ENCODE measurements around the gene LYG2. TPM values are rescaled to one million over a fixed set of nuclear protein-coding genes. Genes with fewer than 3 reads are reported as not detected.

Gene LYG2
- total and polyA plus RNA-seq, 2 of the 8 experiments (the other 6 are each of a cell fraction or from before 2014, with no cell fraction given) = not detected

GRCh38 chr2:99240431-99240830 lies 15.0 kb downstream of the LYG2 start (continued):
- TF ChIP-seq CHD7 (IDR thresholded peaks at IDR 0.05; ENCODE audit: insufficient replicate concordance, low read length) (no peak), ATF2 (IDR thresholded peaks at IDR 0.05; ENCODE audit: low read length) (no peak), CHD2 (IDR thresholded peaks at IDR 0.05; ENCODE audit: low read length) (no peak), E2F6 (IDR thresholded peaks at IDR 0.05) (no peak), NANOG (IDR thresholded peaks at IDR 0.05; ENCODE audit: insufficient read depth, low read depth, low read length, poor library complexity, severe bottlenecking) (no peak), RBBP5 (IDR thresholded peaks at IDR 0.05; ENCODE audit: borderline replicate concordance, low read depth, low read length) (no peak)

Measured in H1 (cell line).